BJ (cell line): ENCODE results near the gene PJA1. TPM values are rescaled to one million over a fixed set of nuclear protein-coding genes. Genes with fewer than 3 reads are reported as not detected.

ENCODE experiments used
- CTCF ChIA-PET: fragments of 350-600 bp; formaldehyde crosslinking; extraction: SDS; loops from one replicate; lab custom pipeline; 2021; ENCODE audit warnings: antibody characterized with exemption, inconsistent platforms; lab: Yijun Ruan, JAX
- POLR2A ChIA-PET: fragments of 300-600 bp; sonication (Branson Sonifier 250); formaldehyde crosslinking; extraction: SDS; loops from one replicate; lab custom pipeline; 2021; ENCODE audit warnings: antibody characterized with exemption; lab: Charles Lee
- DNase-seq: peaks from one replicate; pipeline ENCODE4 v3.0.0-alpha.2; 2011; ENCODE audit warnings: low read depth
- H3K27me3 ChIP-seq: 2 replicates; pipeline ENCODE4 v1.6.0; 2011; ENCODE audit warnings: low read length; ENCODE audit not compliant: control insufficient read depth, insufficient read depth
- H3K36me3 ChIP-seq: 2 replicates; pipeline ENCODE4 v1.5.1; 2011; ENCODE audit warnings: low read length; ENCODE audit not compliant: control insufficient read depth, insufficient read depth
- H3K4me3 ChIP-seq: 2 replicates; pipeline ENCODE4 v1.5.1; 2011; ENCODE audit warnings: low read depth, mild to moderate bottlenecking, control low read depth, low read length
- CTCF ChIP-seq: IDR thresholded peaks from 2 replicates; pipeline ENCODE4 v1.5.1; 2011; ENCODE audit warnings: low read depth, mild to moderate bottlenecking, control low read depth, inconsistent platforms, low read length, moderate library complexity; ENCODE audit not compliant: insufficient read depth
- polyA minus RNA-seq: library from RNA; depleted of rRNA, polyadenylated mRNA; stranded (reverse); fragments of >200 nt; gene quantifications from 2 replicates; pipeline ENCODE4 v1.2.3, GENCODE V29; 2011; rRNA and poly(A)+ RNA removed
- polyA plus RNA-seq: library from polyadenylated mRNA; depleted of rRNA; stranded (reverse); fragments of >200 nt; gene quantifications from 2 replicates; pipeline ENCODE4 v1.2.3, GENCODE V29; 2011; rRNA removed

PJA1 gene, protein sequence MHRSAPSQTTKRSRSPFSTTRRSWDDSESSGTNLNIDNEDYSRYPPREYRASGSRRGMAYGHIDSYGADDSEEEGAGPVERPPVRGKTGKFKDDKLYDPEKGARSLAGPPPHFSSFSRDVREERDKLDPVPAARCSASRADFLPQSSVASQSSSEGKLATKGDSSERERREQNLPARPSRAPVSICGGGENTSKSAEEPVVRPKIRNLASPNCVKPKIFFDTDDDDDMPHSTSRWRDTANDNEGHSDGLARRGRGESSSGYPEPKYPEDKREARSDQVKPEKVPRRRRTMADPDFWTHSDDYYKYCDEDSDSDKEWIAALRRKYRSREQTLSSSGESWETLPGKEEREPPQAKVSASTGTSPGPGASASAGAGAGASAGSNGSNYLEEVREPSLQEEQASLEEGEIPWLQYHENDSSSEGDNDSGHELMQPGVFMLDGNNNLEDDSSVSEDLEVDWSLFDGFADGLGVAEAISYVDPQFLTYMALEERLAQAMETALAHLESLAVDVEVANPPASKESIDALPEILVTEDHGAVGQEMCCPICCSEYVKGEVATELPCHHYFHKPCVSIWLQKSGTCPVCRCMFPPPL
- 20.2 and 21.7 TPM in 2 replicates for polyA plus RNA-seq
- polyA minus RNA-seq, result 12.9 and 17.7 TPM in 2 replicates

DNA sequence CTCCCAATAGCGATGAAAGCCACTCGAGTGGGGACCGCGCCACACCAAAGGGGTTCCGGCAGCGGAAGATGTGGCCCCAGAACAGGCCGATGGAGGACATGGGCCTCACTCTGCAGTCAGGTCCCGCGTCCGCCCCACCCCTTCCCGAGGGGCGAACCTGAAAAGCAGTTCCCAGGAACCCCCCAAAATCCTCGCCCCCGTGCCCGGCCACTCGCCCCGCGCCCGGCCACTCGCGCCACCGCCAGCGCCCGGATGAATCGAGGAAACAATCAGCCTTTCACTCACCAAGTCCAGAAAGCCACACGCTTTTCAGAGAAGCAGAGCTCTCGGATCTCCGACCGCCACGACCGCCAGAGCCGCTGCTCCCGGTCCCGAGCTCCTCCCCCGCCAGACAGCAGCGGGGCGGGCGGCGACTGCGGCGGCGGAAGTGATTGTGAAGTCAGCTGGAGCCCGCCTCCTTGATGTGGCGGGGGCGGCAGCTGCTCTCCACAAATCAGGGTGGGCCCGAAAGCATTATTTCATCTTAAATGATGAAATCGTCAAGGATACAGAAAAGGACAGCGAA is at the start of gene PJA1:
Gene PJA1, minus strand, starts transcription at position 367 of the 565 bp plus-strand sequence. CDS start 2,380 bp downstream, outside the sequence.
- CTCF ChIA-PET, result interaction anchor here (1.8 kb wide), 1 partner anchor 222 kb away, joined by 4 read pairs; no protein-coding TSS in a partner anchor
- Histone ChIP-seq H3K36me3 (peaks cover 6% of the 10 kb centered on the region; the same call in 1 of the 2 replicates), H3K4me3 (peak within 1 kb of the TSS; percentile 79), H3K27me3 (no peaks in the 10 kb centered on the region)
- DNase-seq, result no peak
- TF ChIP-seq CTCF, result no peak
- POLR2A ChIA-PET, result no interaction called here

- TF ChIP-seq CTCF, result no peak
- ChIA-PET CTCF (interaction anchor here (1.2 to 1.9 kb wide), 2 partner anchors 386 to 387 kb away, joined by 3 to 4 read pairs; partner anchors contain the start of gene EFNB1), POLR2A (no interaction called here)
- DNase-seq, result no peak
- no peaks in the 10 kb centered on the region for H3K27me3 ChIP-seq
- H3K4me3 ChIP-seq, result no peak overlapping the region
- no peaks in the 10 kb centered on the region for H3K36me3 ChIP-seq
These were observed 49.2 kb upstream of the PJA1 start for GRCh38 chrX:69214463-69214862.

DNA sequence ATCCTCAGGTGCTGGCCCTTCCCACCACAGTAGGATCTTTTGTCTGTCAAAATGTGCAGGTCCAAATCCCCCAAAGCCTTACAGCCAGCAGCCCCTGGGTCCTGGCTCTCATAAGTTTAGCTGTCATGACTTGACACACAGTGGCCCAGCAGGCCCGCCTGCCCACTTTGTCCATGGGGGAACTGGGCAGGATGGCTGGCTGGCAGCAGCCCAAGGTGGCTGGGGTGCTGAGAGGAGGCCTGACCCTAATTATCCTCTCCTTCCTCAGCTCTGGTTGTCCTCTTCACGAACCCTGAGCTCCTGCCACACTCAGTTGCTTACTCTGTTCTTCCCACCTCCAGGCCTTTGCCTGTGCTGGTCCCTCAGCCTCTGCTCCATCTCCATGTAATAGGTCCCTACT is 46.4 kb upstream of the PJA1 start:
- no peak for TF ChIP-seq CTCF
- H3K4me3 ChIP-seq, result no peak overlapping the region
- no peaks in the 10 kb centered on the region for H3K36me3 ChIP-seq
- H3K27me3 ChIP-seq, result no peaks in the 10 kb centered on the region
- DNase-seq, result no peak
- CTCF ChIA-PET, result interaction anchor here (0.6 to 1.5 kb wide), 4 partner anchors 15 to 841 kb away, joined by 3 to 4 read pairs (median 3); no protein-coding TSS in a partner anchor
- POLR2A ChIA-PET, result no interaction called here

GRCh38 chrX:69210581-69210980 is 45.3 kb upstream of the PJA1 start:
- no peak for TF ChIP-seq CTCF
- no peak overlapping the region for H3K4me3 ChIP-seq
- H3K36me3 ChIP-seq, result no peaks in the 10 kb centered on the region
- DNase-seq, result no peak
- POLR2A ChIA-PET, result no interaction called here
- H3K27me3 ChIP-seq, result no peaks in the 10 kb centered on the region
- CTCF ChIA-PET, result interaction anchor here (1.0 to 1.8 kb wide), 4 partner anchors 9 to 383 kb away, joined by 3 to 4 read pairs (median 4); no protein-coding TSS in a partner anchor

DNA sequence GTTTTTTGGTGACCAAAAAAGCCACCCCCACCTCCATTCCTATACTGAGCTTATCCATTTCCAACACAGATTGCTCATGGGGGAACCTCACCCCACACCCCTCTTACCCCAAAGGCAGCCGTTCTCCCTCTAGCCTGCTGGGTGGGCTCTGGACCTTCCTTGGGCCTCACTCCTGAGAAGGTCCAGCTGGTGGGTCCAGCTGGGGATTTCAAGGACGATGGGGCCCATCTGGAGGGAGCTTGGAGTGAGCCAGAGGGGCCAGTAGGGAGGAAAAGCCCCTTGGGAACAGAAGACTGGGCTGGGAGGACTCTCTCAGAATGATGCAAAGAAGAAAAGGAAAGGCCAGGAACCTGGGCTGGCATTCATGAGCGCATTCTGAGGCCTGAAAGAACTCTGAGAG is 42.0 kb upstream of the PJA1 start:
- no peaks in the 10 kb centered on the region for H3K36me3 ChIP-seq
- CTCF ChIA-PET, result interaction anchor here (1.1 kb wide), 1 partner anchor 378 kb away, joined by 3 read pairs; the partner anchor contains the start of gene EFNB1
- no peaks in the 10 kb centered on the region for H3K27me3 ChIP-seq
- DNase-seq, result no peak
- no peak overlapping the region for H3K4me3 ChIP-seq
- POLR2A ChIA-PET, result no interaction called here
- TF ChIP-seq CTCF, result no peak
